Lung microvascular endothelial cell (primary cell): Measurements from ENCODE around the gene SELENOW. TPM values are rescaled to one million over a fixed set of nuclear protein-coding genes. Genes with fewer than 3 reads are reported as not detected.
"Not testable (repeated sequence)": the region's sequence is repeated elsewhere in the genome, so short reads cannot be mapped to it uniquely, and the experiment has no call there.

Experiments
- DNase-seq, 2 donors: peaks; one replicate each; pipeline versions ENCODE4 v3.0.0 to v3.0.0-alpha.2; 2010; ENCODE audit warnings: low read depth in 2 of 2
- total RNA-seq: library from RNA; depleted of rRNA; stranded (reverse); fragments of >200 nt; gene quantifications from 2 replicates; pipeline ENCODE4 v1.2.1, GENCODE V29; 2014

Gene SELENOW
- total RNA-seq, 1 donor from 2014 or later = 521 TPM

- DNase-seq = peak; percentile 40 to 52
These were observed 3.2 kb downstream of the SELENOW start for GRCh38 chr19:47781590-47782262.

- DNase-seq = peak in 1 of 2 donors; percentile 81
These were observed 8.1 kb downstream of the SELENOW start for GRCh38 chr19:47786566-47786965.

GRCh38 chr19:47787307-47787706, 8.8 kb downstream of the SELENOW start:
- peak in 1 of 2 donors; percentile 29 for DNase-seq

- DNase-seq = not testable (repeated sequence)
These were observed 11.3 kb downstream of the SELENOW start for GRCh38 chr19:47789811-47790210.

GRCh38 chr19:47790398-47790814, 11.9 kb downstream of the SELENOW start:
- DNase-seq = peak; percentile 68 to 79

- no peak for DNase-seq
These were observed 14.1 kb downstream of the SELENOW start for GRCh38 chr19:47792616-47793015.

GRCh38 chr19:47794526-47794925, 16.0 kb downstream of the SELENOW start:
- DNase-seq = no peak

- DNase-seq = no peak
These were observed 18.3 kb downstream of the SELENOW start for GRCh38 chr19:47796785-47797184.

- DNase-seq = no peak
These were observed 19.7 kb downstream of the SELENOW start for GRCh38 chr19:47797996-47798903.

- no peak for DNase-seq
These were observed 20.4 kb downstream of the SELENOW start for GRCh38 chr19:47798904-47799266.

- DNase-seq = no peak
These were observed 22.8 kb downstream of the SELENOW start for GRCh38 chr19:47801270-47801669.

- DNase-seq = no peak
These were observed 24.1 kb downstream of the SELENOW start for GRCh38 chr19:47802521-47803043.

GRCh38 chr19:47803148-47803547, 24.6 kb downstream of the SELENOW start:
- DNase-seq = not testable (repeated sequence)

GRCh38 chr19:47803671-47804070, 25.2 kb downstream of the SELENOW start:
- not testable (repeated sequence) for DNase-seq

GRCh38 chr19:47804451-47804850, 25.9 kb downstream of the SELENOW start, which contains the start of gene TPRX1:
Gene TPRX1 (minus strand): TSS chr19:47804551. CDS start chr19:47804539, 12 bp downstream.
- DNase-seq = not testable (repeated sequence)

GRCh38 chr19:47805313-47805712, 26.8 kb downstream of the SELENOW start:
- no peak for DNase-seq

GRCh38 chr19:47806435-47806834, 27.9 kb downstream of the SELENOW start:
- no peak for DNase-seq

- DNase-seq = peak; percentile 36 to 68
These were observed 34.9 kb downstream of the SELENOW start for GRCh38 chr19:47813304-47813994.

- no peak for DNase-seq
These were observed 35.5 kb downstream of the SELENOW start for GRCh38 chr19:47813995-47814328.

GRCh38 chr19:47816270-47816669, 37.8 kb downstream of the SELENOW start:
- not testable (repeated sequence) for DNase-seq

- DNase-seq = not testable (repeated sequence)
These were observed 39.7 kb downstream of the SELENOW start for GRCh38 chr19:47818221-47818620.

- DNase-seq = no peak
These were observed 41.4 kb downstream of the SELENOW start for GRCh38 chr19:47819858-47820257.
